ENCODE measurements around the gene RGCC. TPM values are rescaled to one million over a fixed set of nuclear protein-coding genes. Genes with fewer than 3 reads are reported as not detected.

RGCC gene
- total RNA-seq, 1 experiment from 2014 or later: not detected

DNA sequence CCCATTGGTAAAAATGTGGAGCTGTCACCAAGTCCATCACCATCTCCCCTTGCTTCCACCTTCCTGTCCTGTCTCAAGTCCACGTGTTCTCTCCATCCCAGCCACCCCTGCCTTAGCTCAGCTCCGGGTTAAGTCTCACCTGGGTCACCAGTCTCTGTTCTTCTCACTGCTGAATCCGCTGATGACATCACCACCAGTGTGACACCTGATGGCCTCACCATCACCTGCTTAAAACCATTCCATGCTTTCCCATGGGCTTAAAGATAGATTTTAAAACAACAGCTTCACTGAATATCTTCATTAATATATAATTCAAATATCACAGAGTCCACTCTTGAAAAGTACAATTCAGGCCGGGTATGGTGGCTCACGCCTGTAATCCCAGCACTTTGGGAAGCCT is 42.1 kb downstream of the RGCC start:
- no peak for DNase-seq
- Histone ChIP-seq H3K4me2 (ENCODE audit: insufficient read depth, insufficient read length, low read length) (no peak overlapping the region), H3K4me1 (ENCODE audit: insufficient read depth, low read length) (no peaks in the 10 kb centered on the region), H3K79me1 (ENCODE audit: insufficient read depth, low read depth, low read length, poor library complexity, severe bottlenecking) (no peaks in the 10 kb centered on the region), H2AK5ac (ENCODE audit: insufficient read length, low read length) (no peak overlapping the region), H3K9me3 (ENCODE audit: control insufficient read depth, low read depth, low read length) (no peaks in the 10 kb centered on the region), H3K4ac (ENCODE audit: low read depth, low read length) (no peak overlapping the region), H3K79me2 (ENCODE audit: insufficient read depth, low read length) (no peaks in the 10 kb centered on the region), H3K9ac (ENCODE audit: extremely low read depth, insufficient read length, low read length) (no peak overlapping the region), H2BK12ac (ENCODE audit: insufficient read length, low read depth, low read length) (no peak overlapping the region), H2BK15ac (ENCODE audit: low read depth, low read length) (no peak overlapping the region), H4K91ac (ENCODE audit: insufficient read length, low read depth, low read length) (no peak overlapping the region), H4K20me1 (ENCODE audit: control insufficient read depth, insufficient read depth, insufficient read length) (no peaks in the 10 kb centered on the region), H2BK120ac (ENCODE audit: low read depth, low read length, poor library complexity, severe bottlenecking) (no peak overlapping the region), H3K23me2 (ENCODE audit: insufficient read length, low read depth, low read length, poor library complexity, severe bottlenecking) (no peaks in the 10 kb centered on the region), H2BK5ac (ENCODE audit: insufficient read length, low read length) (no peak overlapping the region), H2BK20ac (ENCODE audit: low read depth, low read length, poor library complexity, severe bottlenecking) (no peak overlapping the region), H3K14ac (ENCODE audit: insufficient read depth, low read length) (no peak overlapping the region), H4K5ac (ENCODE audit: insufficient read length, low read depth, low read length) (no peak overlapping the region), H3K27me3 (ENCODE audit: insufficient read depth, low read length) (no peaks in the 10 kb centered on the region), H2AFZ (ENCODE audit: low read length) (no peak overlapping the region), H3T11ph (ENCODE audit: low read length) (no peak overlapping the region), H3K18ac (ENCODE audit: insufficient read length, low read depth, low read length) (no peak overlapping the region), H4K8ac (replicated peaks; ENCODE audit: insufficient read length, low read depth, low read length) (no peak overlapping the region), H3K56ac (ENCODE audit: insufficient read length, low read depth, low read length) (no peak overlapping the region), H3K23ac (ENCODE audit: insufficient read length, low read depth, low read length) (no peak overlapping the region), H3K27ac (ENCODE audit: insufficient read length, low read depth, low read length) (no peak overlapping the region)
- TF ChIP-seq, protein P1, sequence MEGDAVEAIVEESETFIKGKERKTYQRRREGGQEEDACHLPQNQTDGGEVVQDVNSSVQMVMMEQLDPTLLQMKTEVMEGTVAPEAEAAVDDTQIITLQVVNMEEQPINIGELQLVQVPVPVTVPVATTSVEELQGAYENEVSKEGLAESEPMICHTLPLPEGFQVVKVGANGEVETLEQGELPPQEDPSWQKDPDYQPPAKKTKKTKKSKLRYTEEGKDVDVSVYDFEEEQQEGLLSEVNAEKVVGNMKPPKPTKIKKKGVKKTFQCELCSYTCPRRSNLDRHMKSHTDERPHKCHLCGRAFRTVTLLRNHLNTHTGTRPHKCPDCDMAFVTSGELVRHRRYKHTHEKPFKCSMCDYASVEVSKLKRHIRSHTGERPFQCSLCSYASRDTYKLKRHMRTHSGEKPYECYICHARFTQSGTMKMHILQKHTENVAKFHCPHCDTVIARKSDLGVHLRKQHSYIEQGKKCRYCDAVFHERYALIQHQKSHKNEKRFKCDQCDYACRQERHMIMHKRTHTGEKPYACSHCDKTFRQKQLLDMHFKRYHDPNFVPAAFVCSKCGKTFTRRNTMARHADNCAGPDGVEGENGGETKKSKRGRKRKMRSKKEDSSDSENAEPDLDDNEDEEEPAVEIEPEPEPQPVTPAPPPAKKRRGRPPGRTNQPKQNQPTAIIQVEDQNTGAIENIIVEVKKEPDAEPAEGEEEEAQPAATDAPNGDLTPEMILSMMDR (conservative IDR thresholded peaks at IDR 0.05): no peak
- no CpG with 5 or more reads among the region's 5 CpGs for WGBS (ENCODE audit: extremely low coverage, insufficient read length, low lambda C conversion rate)
- Mint-ChIP-seq H3K4me3 (no peak overlapping the region), H3K27me3 (ENCODE audit: low read depth) (no peaks in the 10 kb centered on the region; the same call in none of the 2 replicates), H3K36me3 (ENCODE audit: insufficient read depth in 1 of 3, low read depth in 3 of 3) (no peaks in the 10 kb centered on the region; a peak in 1 of 7 replicates), H3K9me3 (peaks cover 2 to 4% of the 10 kb centered on the region in 2 experiments; a peak in 3 of 5 replicates), H3K4me1 (peaks cover 0 to 5% of the 10 kb centered on the region in 2 experiments; a peak in 1 of 4 replicates), H3K27ac (no peak overlapping the region)

All from H9 (cell line).